Endothelial cell of umbilical vein (primary cell): ENCODE results near the gene HDGFL2. TPM values are rescaled to one million over a fixed set of nuclear protein-coding genes. Genes with fewer than 3 reads are reported as not detected.

Source experiments
- BruUV-seq: library from RNA; stranded (reverse); fragments of 400-500 nt; replicated peaks from 2 replicates; lab custom pipeline; 2021; lab: Mats Ljungman, UMichigan
- CTCF ChIA-PET: fragments of 300-600, 350-600 bp; sonication (Branson Sonifier 250); formaldehyde crosslinking; loops from one replicate; lab custom pipeline; 2021; ENCODE audit warnings: antibody characterized with exemption, inconsistent platforms; lab: Charles Lee
- POLR2A ChIA-PET: fragments of 300-600, 350-600 bp; sonication (Branson Sonifier 250); formaldehyde crosslinking; loops from one replicate; lab custom pipeline; 2021; ENCODE audit warnings: antibody characterized with exemption, inconsistent platforms; lab: Charles Lee
- DNase-seq: peaks from one replicate; pipeline ENCODE4 v3.0.0-alpha.2; 2011; ENCODE audit warnings: low read depth, low spot score
- FAIRE-seq: peaks from 2 replicates; lab custom pipeline; 2011; peaks lifted over from hg19 to GRCh38; lab: Jason Lieb, UNC
- H2AFZ ChIP-seq: 2 replicates; pipeline ENCODE4 v1.6.0; 2012; ENCODE audit warnings: low read depth, low read length, control low read depth, inconsistent platforms
- H3K27ac ChIP-seq: 2 replicates; pipeline ENCODE4 v1.5.1; 2011; ENCODE audit warnings: low read depth, mild to moderate bottlenecking, control low read depth, low read length, moderate library complexity; ENCODE audit not compliant: insufficient read depth
- H3K27me3 ChIP-seq, 2 experiments: 2 replicates each; pipeline versions ENCODE4 v1.6.0 to v1.6.1; 2011; ENCODE audit warnings: low read length in 2 of 2, mixed read lengths in 1 of 2; ENCODE audit not compliant: control insufficient read depth in 2 of 2, insufficient read depth in 2 of 2
- H3K36me3 ChIP-seq, 2 experiments: 2 replicates in 1 of 2; 3 replicates in 1 of 2; pipeline ENCODE4 v1.5.1; 2011; ENCODE audit warnings: low read length in 2 of 2, mild to moderate bottlenecking in 1 of 2, moderate library complexity in 1 of 2; ENCODE audit not compliant: control insufficient read depth in 2 of 2, insufficient read depth in 2 of 2; ENCODE audit errors: extremely low read depth in 1 of 2
- H3K4me1 ChIP-seq: 3 replicates; pipeline ENCODE4 v1.5.1; 2011; ENCODE audit warnings: mild to moderate bottlenecking, low read length; ENCODE audit not compliant: control insufficient read depth, insufficient read depth; ENCODE audit errors: extremely low read depth
- H3K4me2 ChIP-seq: 2 replicates; pipeline ENCODE4 v1.6.1; 2011; ENCODE audit warnings: low read length, control low read depth, mixed read lengths; ENCODE audit not compliant: insufficient read depth
- H3K4me3 ChIP-seq, 3 experiments: fragments of 200-600 bp in 1 of 3; sonication (generic), shearing (Covaris generic) in 1 of 3; replicated peaks in 1 of 3; 2 replicates each; pipeline ENCODE4 v1.5.1; 2011 to 2016; ENCODE audit warnings: control low read depth in 3 of 3, low read length in 3 of 3, mild to moderate bottlenecking in 2 of 3, inconsistent platforms in 1 of 3, low read depth in 1 of 3, moderate library complexity in 1 of 3; ENCODE audit not compliant: insufficient read depth in 1 of 3
- H3K79me2 ChIP-seq: 2 replicates; pipeline ENCODE4 v1.6.0; 2012; ENCODE audit warnings: low read length, inconsistent platforms; ENCODE audit not compliant: control insufficient read depth, insufficient read depth
- H3K9ac ChIP-seq: replicated peaks from 2 replicates; pipeline ENCODE3; 2011; ENCODE audit warnings: low read length, control low read depth; ENCODE audit not compliant: insufficient read depth; ENCODE audit errors: extremely low read depth
- H3K9me1 ChIP-seq: replicated peaks from 3 replicates; pipeline ENCODE4 v1.6.0; 2011; ENCODE audit warnings: mild to moderate bottlenecking, low read length; ENCODE audit not compliant: control insufficient read depth, insufficient read depth; ENCODE audit errors: extremely low read depth
- H3K9me3 ChIP-seq: replicated peaks from 2 replicates; pipeline ENCODE4 v1.5.1; 2012; ENCODE audit warnings: low read length, inconsistent platforms; ENCODE audit not compliant: control insufficient read depth, insufficient read depth
- H4K20me1 ChIP-seq: replicated peaks from 2 replicates; pipeline ENCODE3; 2011; ENCODE audit warnings: mild to moderate bottlenecking, low read length; ENCODE audit not compliant: control insufficient read depth, insufficient read depth; ENCODE audit errors: extremely low read depth
- EZH2 ChIP-seq: IDR thresholded peaks from 2 replicates; pipeline ENCODE4 v1.6.1; 2012; ENCODE audit warnings: borderline replicate concordance, low read depth, mild to moderate bottlenecking, moderate library complexity, low read length, inconsistent platforms; ENCODE audit not compliant: severe bottlenecking
- FOS ChIP-seq: IDR thresholded peaks from 2 replicates; pipeline ENCODE4 v1.6.1; 2011; ENCODE audit warnings: mild to moderate bottlenecking, low read length, moderate library complexity, borderline replicate concordance; ENCODE audit not compliant: insufficient read depth
- GATA2 ChIP-seq: IDR thresholded peaks from 2 replicates; pipeline ENCODE4 v1.7.0; 2011; ENCODE audit warnings: low read depth, mild to moderate bottlenecking, moderate library complexity, mixed read lengths, low read length; ENCODE audit not compliant: insufficient read length, insufficient read depth
- JUN ChIP-seq: IDR thresholded peaks from 2 replicates; pipeline ENCODE4 v1.6.1; 2011; ENCODE audit warnings: borderline replicate concordance, low read depth; ENCODE audit not compliant: insufficient read length, insufficient read depth
- MYC ChIP-seq: IDR thresholded peaks from one replicate; pipeline ENCODE4 v1.6.1; 2011; ENCODE audit warnings: mild to moderate bottlenecking, low read depth, low read length
- POLR2A ChIP-seq: IDR thresholded peaks from 2 replicates; pipeline ENCODE4 v1.6.1; 2012; ENCODE audit warnings: low read depth, mild to moderate bottlenecking, control low read depth, low read length
- POLR2AphosphoS5 ChIP-seq: IDR thresholded peaks from 2 replicates; pipeline ENCODE4 v1.6.1; 2012; ENCODE audit warnings: low read depth, mild to moderate bottlenecking, control low read depth, low read length, moderate library complexity; ENCODE audit not compliant: insufficient read depth
- dilution Hi-C: fragments of 300-500 bp; cut with MboI; formaldehyde crosslinking; loops from one replicate; pipeline ENCODE4 v1.15.0; 2019; ENCODE audit warnings: low sequenced_read_pairs; ENCODE audit not compliant: extremely low pct_ligation_motif_present
- intact Hi-C: fragments of 100-400 bp; cut with micrococcal nuclease; formaldehyde crosslinking; loops from one replicate; pipeline ENCODE4 v1.10.0; 2022
- polyA plus RNA-seq, 4 experiments: library from polyadenylated mRNA; depleted of rRNA in 3 of 4; stranded (reverse) in 3 of 4; unstranded in 1 of 4; fragments of >200 nt; gene quantifications; 2 replicates each; pipeline versions ENCODE4 v1.2.1 to v1.2.3, GENCODE V29; 2011 to 2012; ENCODE audit warnings: missing spikeins in 1 of 4
- total RNA-seq: library from RNA; stranded (reverse); gene quantifications from 2 replicates; pipeline ENCODE4 v1.2.3, GENCODE V29; 2021
- TF ChIP-seq, protein P1 (sequence below): IDR thresholded peaks from 2 replicates; pipeline ENCODE4 v1.6.1; 2011; ENCODE audit not compliant: insufficient read depth, insufficient read length
- TF ChIP-seq, protein P2 (sequence below), 2 donors: IDR thresholded peaks; 1 replicate in 1 of 2; 2 replicates in 1 of 2; pipeline ENCODE4 v1.5.1; 2011; ENCODE audit warnings: low read length in 2 of 2, mild to moderate bottlenecking in 2 of 2, moderate library complexity in 2 of 2, control low read depth in 1 of 2, inconsistent platforms in 1 of 2, low read depth in 1 of 2; ENCODE audit not compliant: insufficient read depth in 1 of 2; ENCODE audit errors: extremely low read depth in 1 of 2

The HDGFL2 gene
- total and polyA plus RNA-seq, 2 donors (not counting 3 experiments of a cell fraction or from before 2014, with no cell fraction given): 39.1 to 79.6 TPM

DNA sequence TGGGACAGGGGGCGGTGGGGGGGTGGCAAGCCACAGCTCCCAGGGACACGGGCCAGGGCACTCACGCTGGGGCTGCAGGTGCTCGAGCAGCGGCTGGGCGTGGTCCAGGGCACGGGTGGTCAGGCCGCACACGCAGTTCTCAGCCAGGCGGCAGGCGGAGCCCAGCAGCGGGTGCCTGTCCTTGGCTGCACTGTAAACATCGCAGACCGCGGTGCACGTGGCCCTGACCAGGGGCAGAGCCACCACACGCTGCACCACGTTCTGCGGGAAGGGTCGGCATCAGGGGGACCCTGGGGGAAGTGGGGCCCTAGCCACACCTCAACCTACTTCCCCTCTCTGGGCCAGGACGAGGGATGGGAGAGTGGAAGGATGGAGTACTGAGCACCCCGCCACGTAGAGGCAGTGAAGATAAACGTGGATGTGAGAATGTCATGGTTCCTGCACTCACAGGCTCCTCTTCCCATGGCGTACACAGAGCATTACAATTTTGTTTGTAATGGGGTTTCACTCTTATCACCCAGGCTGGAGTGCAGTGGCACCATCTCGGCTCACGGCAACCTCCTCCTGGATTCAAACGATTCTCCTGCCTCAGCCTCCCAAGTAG is 59.6 kb downstream of the HDGFL2 start:
- DNase-seq (no peak), FAIRE-seq (no peak)
- no peaks in the 10 kb centered on the region for H3K27me3 ChIP-seq
- ChIA-PET CTCF (no interaction called here), POLR2A (no interaction called here)
- no peaks in the 10 kb centered on the region for H3K36me3 ChIP-seq
- no peaks in the 10 kb centered on the region for H3K9me1 ChIP-seq
- H3K27ac ChIP-seq: no peak overlapping the region
- H4K20me1 ChIP-seq: no peaks in the 10 kb centered on the region
- no peak overlapping the region for H2AFZ ChIP-seq
- H3K4me3 ChIP-seq: no peak overlapping the region
- no peaks in the 10 kb centered on the region for H3K9me3 ChIP-seq
- BruUV-seq: no TSS peak
- dilution Hi-C loops (no loop called here), intact Hi-C loops (no loop called here)
- no peak for TF ChIP-seq POLR2A
- TF ChIP-seq EZH2: no peak
- TF ChIP-seq POLR2AphosphoS5: no peak
- TF ChIP-seq FOS: no peak
- TF ChIP-seq, protein P1, sequence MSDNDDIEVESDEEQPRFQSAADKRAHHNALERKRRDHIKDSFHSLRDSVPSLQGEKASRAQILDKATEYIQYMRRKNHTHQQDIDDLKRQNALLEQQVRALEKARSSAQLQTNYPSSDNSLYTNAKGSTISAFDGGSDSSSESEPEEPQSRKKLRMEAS: no peak
- TF ChIP-seq GATA2: no peak
- no peak for TF ChIP-seq JUN
- no peak for TF ChIP-seq MYC
- TF ChIP-seq, protein P2, sequence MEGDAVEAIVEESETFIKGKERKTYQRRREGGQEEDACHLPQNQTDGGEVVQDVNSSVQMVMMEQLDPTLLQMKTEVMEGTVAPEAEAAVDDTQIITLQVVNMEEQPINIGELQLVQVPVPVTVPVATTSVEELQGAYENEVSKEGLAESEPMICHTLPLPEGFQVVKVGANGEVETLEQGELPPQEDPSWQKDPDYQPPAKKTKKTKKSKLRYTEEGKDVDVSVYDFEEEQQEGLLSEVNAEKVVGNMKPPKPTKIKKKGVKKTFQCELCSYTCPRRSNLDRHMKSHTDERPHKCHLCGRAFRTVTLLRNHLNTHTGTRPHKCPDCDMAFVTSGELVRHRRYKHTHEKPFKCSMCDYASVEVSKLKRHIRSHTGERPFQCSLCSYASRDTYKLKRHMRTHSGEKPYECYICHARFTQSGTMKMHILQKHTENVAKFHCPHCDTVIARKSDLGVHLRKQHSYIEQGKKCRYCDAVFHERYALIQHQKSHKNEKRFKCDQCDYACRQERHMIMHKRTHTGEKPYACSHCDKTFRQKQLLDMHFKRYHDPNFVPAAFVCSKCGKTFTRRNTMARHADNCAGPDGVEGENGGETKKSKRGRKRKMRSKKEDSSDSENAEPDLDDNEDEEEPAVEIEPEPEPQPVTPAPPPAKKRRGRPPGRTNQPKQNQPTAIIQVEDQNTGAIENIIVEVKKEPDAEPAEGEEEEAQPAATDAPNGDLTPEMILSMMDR (IDR thresholded peaks at IDR 0.05; ENCODE audit: extremely low read depth in 1 of 2, insufficient read depth in 1 of 2, low read depth in 1 of 2, low read length in 2 of 2): no peak
- H3K79me2 ChIP-seq: no peaks in the 10 kb centered on the region
- no peak overlapping the region for H3K4me2 ChIP-seq
- no peak overlapping the region for H3K9ac ChIP-seq
- peaks cover 3% of the 10 kb centered on the region for H3K4me1 ChIP-seq
